Mesothelial cell of epicardium (in vitro differentiated cells): ENCODE data around the gene RO60. TPM values are rescaled to one million over a fixed set of nuclear protein-coding genes. Genes with fewer than 3 reads are reported as not detected.

Experiments
- DNase-seq, 2 experiments: peaks; one replicate each; pipeline ENCODE4 v3.0.0; 2021; ENCODE audit warnings: low spot score in 2 of 2; ENCODE audit not compliant: unreplicated experiment in 2 of 2
- H3K27ac Mint-ChIP-seq: 2 replicates; pipeline ENCODE4 v1.8.0; 2021; ENCODE audit warnings: mixed read lengths
- H3K27me3 Mint-ChIP-seq: 2 replicates; pipeline ENCODE4 v1.8.0; 2021; ENCODE audit warnings: low read depth, mixed read lengths
- H3K36me3 Mint-ChIP-seq: 2 replicates; pipeline ENCODE4 v1.8.0; 2021; ENCODE audit warnings: mixed read lengths
- H3K4me1 Mint-ChIP-seq: 2 replicates; pipeline ENCODE4 v1.8.0; 2021; ENCODE audit warnings: mixed read lengths
- H3K4me3 Mint-ChIP-seq: 2 replicates; pipeline ENCODE4 v1.8.0; 2021; ENCODE audit warnings: mild to moderate bottlenecking, moderate library complexity, mixed read lengths
- H3K9me3 Mint-ChIP-seq: 2 replicates; pipeline ENCODE4 v1.8.0; 2021; ENCODE audit warnings: mixed read lengths
- total RNA-seq: library from RNA; stranded (reverse); gene quantifications from 3 replicates; pipeline ENCODE4 v1.2.1, GENCODE V29; 2021
- TF ChIP-seq, protein P1 (sequence below): fragments of 200-600 bp; sonication (generic); IDR thresholded peaks from one replicate; pipeline ENCODE4 v1.5.0; 2021; ENCODE audit warnings: antibody characterized with exemption; ENCODE audit not compliant: unreplicated experiment

The RO60 gene
- total RNA-seq, 1 donor from 2014 or later: 107 TPM

DNA sequence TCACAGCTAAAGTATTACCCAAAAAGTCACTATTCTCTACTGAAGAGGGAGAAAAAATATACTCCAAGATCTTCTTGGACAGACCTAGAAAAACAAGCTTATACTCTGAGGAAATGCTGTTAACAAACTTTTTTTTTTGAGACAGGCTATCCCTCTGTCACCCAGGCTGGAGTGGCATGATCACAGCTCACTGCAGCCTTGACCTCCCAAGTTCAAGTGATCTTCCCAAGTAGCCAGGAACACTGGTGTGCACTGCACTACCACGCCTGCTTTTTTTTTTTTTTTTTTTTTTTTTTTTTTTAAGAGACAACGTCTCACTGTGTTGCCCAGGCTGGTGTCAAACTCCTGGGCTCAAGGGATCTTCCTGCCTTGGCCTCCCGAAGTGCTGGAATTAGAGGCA is 28.5 kb downstream of the RO60 start:
- Mint-ChIP-seq H3K4me1 (no peaks in the 10 kb centered on the region), H3K36me3 (peaks cover 22% of the 10 kb centered on the region), H3K9me3 (no peaks in the 10 kb centered on the region), H3K27ac (no peak overlapping the region), H3K4me3 (no peak overlapping the region), H3K27me3 (no peaks in the 10 kb centered on the region)
- TF ChIP-seq, protein P1, sequence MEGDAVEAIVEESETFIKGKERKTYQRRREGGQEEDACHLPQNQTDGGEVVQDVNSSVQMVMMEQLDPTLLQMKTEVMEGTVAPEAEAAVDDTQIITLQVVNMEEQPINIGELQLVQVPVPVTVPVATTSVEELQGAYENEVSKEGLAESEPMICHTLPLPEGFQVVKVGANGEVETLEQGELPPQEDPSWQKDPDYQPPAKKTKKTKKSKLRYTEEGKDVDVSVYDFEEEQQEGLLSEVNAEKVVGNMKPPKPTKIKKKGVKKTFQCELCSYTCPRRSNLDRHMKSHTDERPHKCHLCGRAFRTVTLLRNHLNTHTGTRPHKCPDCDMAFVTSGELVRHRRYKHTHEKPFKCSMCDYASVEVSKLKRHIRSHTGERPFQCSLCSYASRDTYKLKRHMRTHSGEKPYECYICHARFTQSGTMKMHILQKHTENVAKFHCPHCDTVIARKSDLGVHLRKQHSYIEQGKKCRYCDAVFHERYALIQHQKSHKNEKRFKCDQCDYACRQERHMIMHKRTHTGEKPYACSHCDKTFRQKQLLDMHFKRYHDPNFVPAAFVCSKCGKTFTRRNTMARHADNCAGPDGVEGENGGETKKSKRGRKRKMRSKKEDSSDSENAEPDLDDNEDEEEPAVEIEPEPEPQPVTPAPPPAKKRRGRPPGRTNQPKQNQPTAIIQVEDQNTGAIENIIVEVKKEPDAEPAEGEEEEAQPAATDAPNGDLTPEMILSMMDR: no peak
- no peak for DNase-seq

DNA sequence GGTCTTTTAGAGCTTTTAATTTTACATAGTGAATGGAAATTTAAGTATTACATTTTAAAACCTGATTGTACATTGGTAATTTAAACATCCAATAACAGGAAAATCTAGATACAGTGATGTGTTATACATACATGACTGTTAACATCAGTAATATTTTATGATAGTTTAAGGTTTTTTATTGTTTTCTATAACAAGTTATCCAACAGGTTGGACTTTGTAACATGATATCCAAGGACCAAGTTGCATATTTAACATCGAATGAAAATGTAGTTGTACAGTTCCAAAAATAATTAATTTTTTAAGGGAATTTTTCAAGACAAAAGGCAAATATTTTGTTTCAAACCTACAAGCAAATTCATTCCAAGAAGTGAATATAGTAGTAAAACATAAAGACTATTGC is 31.5 kb downstream of the RO60 start:
- Mint-ChIP-seq H3K27ac (no peak overlapping the region), H3K27me3 (no peaks in the 10 kb centered on the region), H3K4me3 (no peak overlapping the region), H3K4me1 (no peaks in the 10 kb centered on the region), H3K9me3 (no peaks in the 10 kb centered on the region), H3K36me3 (peaks cover 8% of the 10 kb centered on the region)
- DNase-seq: no peak
- TF ChIP-seq, protein P1: no peak

DNA sequence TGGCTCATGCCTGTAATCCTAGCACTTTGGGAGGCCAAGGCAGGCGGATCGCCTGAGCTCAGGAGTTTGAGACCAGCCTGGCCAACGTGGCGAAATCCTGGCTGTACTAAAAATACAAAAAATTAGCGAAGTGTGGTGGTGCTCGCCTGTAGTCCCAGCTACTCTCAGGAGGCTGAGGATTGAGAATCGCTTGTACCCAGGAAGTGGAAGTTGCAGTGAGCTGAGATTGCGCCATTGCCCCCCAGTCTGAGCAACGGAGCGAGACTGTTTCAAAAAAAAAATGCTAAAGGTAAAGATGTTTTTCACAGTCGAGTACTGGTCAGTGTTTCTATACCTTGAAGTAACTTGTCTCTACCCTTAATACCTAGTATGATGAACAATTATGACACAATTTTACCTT is 34.7 kb downstream of the RO60 start:
- TF ChIP-seq, protein P1: no peak
- Mint-ChIP-seq H3K4me1 (no peaks in the 10 kb centered on the region), H3K27me3 (no peaks in the 10 kb centered on the region), H3K4me3 (no peak overlapping the region), H3K36me3 (peaks cover 15% of the 10 kb centered on the region), H3K9me3 (no peaks in the 10 kb centered on the region), H3K27ac (no peak overlapping the region)
- DNase-seq: no peak

GRCh38 chr1:193102662-193103061 is 43.2 kb downstream of the RO60 start:
- H3K4me3 Mint-ChIP-seq: no peak overlapping the region
- no peaks in the 10 kb centered on the region for H3K27me3 Mint-ChIP-seq
- H3K36me3 Mint-ChIP-seq: no peaks in the 10 kb centered on the region
- no peaks in the 10 kb centered on the region for H3K9me3 Mint-ChIP-seq
- peaks cover 17% of the 10 kb centered on the region for H3K4me1 Mint-ChIP-seq
- DNase-seq: no peak
- TF ChIP-seq, protein P1: no peak
- no peak overlapping the region for H3K27ac Mint-ChIP-seq

- no peaks in the 10 kb centered on the region for H3K27me3 Mint-ChIP-seq
- H3K4me1 Mint-ChIP-seq: peaks cover 17% of the 10 kb centered on the region
- TF ChIP-seq, protein P1: no peak
- no peaks in the 10 kb centered on the region for H3K9me3 Mint-ChIP-seq
- H3K4me3 Mint-ChIP-seq: peak overlapping the region; percentile 85
- peak overlapping the region; percentile 85 for H3K27ac Mint-ChIP-seq
- no peaks in the 10 kb centered on the region for H3K36me3 Mint-ChIP-seq
- DNase-seq: no peak
Measured at GRCh38 chr1:193103759-193104501, 44.5 kb downstream of the RO60 start.

GRCh38 chr1:193104502-193104906 is 45.1 kb downstream of the RO60 start:
- peaks cover 17% of the 10 kb centered on the region for H3K4me1 Mint-ChIP-seq
- peak overlapping the region; percentile 85 for H3K27ac Mint-ChIP-seq
- no peaks in the 10 kb centered on the region for H3K27me3 Mint-ChIP-seq
- H3K9me3 Mint-ChIP-seq: no peaks in the 10 kb centered on the region
- no peaks in the 10 kb centered on the region for H3K36me3 Mint-ChIP-seq
- peak in 1 of 2 experiments; percentile 58 for DNase-seq
- TF ChIP-seq, protein P1: no peak
- H3K4me3 Mint-ChIP-seq: peak overlapping the region; percentile 85
